ENCODE results near the gene TENM4.
A peak's percentile ranks its signal among the peaks of the same experiment; 100 is the strongest.

Gene TENM4

GRCh38 chr11:79418241-79418640 is 22.6 kb downstream of the TENM4 start:
- DNase-seq (ENCODE audit: low spot score): no peak

GRCh38 chr11:79417069-79417920 is 23.5 kb downstream of the TENM4 start:
- no peak for DNase-seq (ENCODE audit: low spot score)

GRCh38 chr11:79415912-79416311 is 24.9 kb downstream of the TENM4 start:
- DNase-seq (ENCODE audit: low spot score): no peak

GRCh38 chr11:79415411-79415810 is 25.4 kb downstream of the TENM4 start:
- DNase-seq (ENCODE audit: low spot score): no peak

GRCh38 chr11:79414644-79415317 is 26.0 kb downstream of the TENM4 start:
- no peak for DNase-seq (ENCODE audit: low spot score)

- DNase-seq (ENCODE audit: low spot score): no peak
These were observed 26.8 kb downstream of the TENM4 start for GRCh38 chr11:79414041-79414440.

- peak; percentile 52 for DNase-seq (ENCODE audit: low spot score)
These were observed 27.6 kb downstream of the TENM4 start for GRCh38 chr11:79413268-79413667.

GRCh38 chr11:79412761-79413160 is 28.1 kb downstream of the TENM4 start:
- DNase-seq (ENCODE audit: low spot score): no peak

GRCh38 chr11:79409330-79409729 is 31.5 kb downstream of the TENM4 start:
- no peak for DNase-seq (ENCODE audit: low spot score)

GRCh38 chr11:79406376-79406775 is 34.5 kb downstream of the TENM4 start:
- no peak for DNase-seq (ENCODE audit: low spot score)

- DNase-seq (ENCODE audit: low spot score): no peak
These were observed 36.0 kb downstream of the TENM4 start for GRCh38 chr11:79404806-79405205.

- no peak for DNase-seq (ENCODE audit: low spot score)
These were observed 36.5 kb downstream of the TENM4 start for GRCh38 chr11:79404325-79404724.

GRCh38 chr11:79403839-79404238 is 37.0 kb downstream of the TENM4 start:
- no peak for DNase-seq (ENCODE audit: low spot score)

GRCh38 chr11:79402912-79403311 is 37.9 kb downstream of the TENM4 start:
- DNase-seq (ENCODE audit: low spot score): no peak

- DNase-seq (ENCODE audit: low spot score): peak; percentile 28
These were observed 40.0 kb downstream of the TENM4 start for GRCh38 chr11:79400717-79401330.

GRCh38 chr11:79400206-79400605 is 40.6 kb downstream of the TENM4 start:
- no peak for DNase-seq (ENCODE audit: low spot score)

GRCh38 chr11:79397252-79397651 is 43.6 kb downstream of the TENM4 start:
- no peak for DNase-seq (ENCODE audit: low spot score)

GRCh38 chr11:79396674-79397073 is 44.2 kb downstream of the TENM4 start:
- DNase-seq (ENCODE audit: low spot score): no peak

- DNase-seq (ENCODE audit: low spot score): no peak
These were observed 44.8 kb downstream of the TENM4 start for GRCh38 chr11:79396001-79396400.

GRCh38 chr11:79393362-79394043 is 47.3 kb downstream of the TENM4 start:
- no peak for DNase-seq (ENCODE audit: low spot score)

GRCh38 chr11:79392161-79392560 is 48.7 kb downstream of the TENM4 start:
- no peak for DNase-seq (ENCODE audit: low spot score)

- no peak for DNase-seq (ENCODE audit: low spot score)
These were observed 49.9 kb downstream of the TENM4 start for GRCh38 chr11:79390923-79391322.

Data from cerebellar cortex (tissue), 1 donor.